Dermis microvascular lymphatic vessel endothelial cell (primary cell): ENCODE measurements around the gene NDP. TPM values are rescaled to one million over a fixed set of nuclear protein-coding genes. Genes with fewer than 3 reads are reported as not detected.
A peak's percentile ranks its signal among the peaks of the same experiment; 100 is the strongest.

Experiments used
- DNase-seq, 2 donors: peaks; one replicate each; pipeline versions ENCODE4 v3.0.0 to v3.0.0-alpha.2; 2010; ENCODE audit warnings: low read depth in 2 of 2
- total RNA-seq: library from RNA; depleted of rRNA; stranded (reverse); fragments of >200 nt; gene quantifications from 2 replicates; pipeline ENCODE4 v1.2.1, GENCODE V29; 2014

The NDP gene, protein sequence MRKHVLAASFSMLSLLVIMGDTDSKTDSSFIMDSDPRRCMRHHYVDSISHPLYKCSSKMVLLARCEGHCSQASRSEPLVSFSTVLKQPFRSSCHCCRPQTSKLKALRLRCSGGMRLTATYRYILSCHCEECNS
- total RNA-seq, result under 0.01 TPM in 2 replicates

DNA sequence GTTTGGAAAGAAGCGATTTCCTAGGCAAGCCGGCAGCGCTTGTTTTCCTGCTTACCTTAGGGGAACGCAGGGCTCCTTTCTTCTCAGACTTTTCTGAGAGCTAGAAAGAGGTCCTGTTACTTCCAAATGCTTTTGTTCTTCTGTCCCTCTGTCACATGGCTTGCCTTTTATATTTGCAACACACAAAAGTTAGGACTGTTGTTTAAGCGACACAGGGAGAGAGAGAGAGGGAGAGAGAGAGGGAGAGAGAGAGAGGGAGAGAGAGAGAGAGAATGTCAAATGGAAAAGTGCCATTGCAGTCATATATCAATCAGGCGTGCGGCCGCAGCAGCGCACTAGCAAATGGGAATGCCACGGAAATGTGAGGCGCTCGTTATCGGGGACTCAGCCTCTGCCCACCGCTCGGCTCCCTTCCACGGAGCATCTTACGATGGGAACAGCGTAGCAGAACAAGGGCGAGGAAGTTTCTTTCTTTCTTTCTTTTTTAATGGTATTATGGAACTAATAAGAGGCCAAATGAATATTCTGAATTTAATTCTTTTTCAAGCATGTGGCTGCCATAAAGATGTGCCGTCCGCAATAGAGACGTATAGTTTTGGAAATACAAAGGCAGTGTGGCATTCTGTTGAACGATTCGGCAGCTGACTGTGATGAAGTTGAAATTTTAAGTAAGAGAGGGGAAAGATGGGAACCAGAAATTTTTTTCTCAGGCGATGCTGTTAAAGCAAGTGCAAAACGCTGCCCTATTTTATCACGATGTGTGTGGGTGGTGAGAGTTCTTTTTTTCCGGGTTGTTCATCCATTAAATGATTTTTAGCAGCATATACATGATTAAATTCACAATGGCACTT, at the start of gene NDP:
NDP (minus strand) TSS at position 142 of the 851 bp plus-strand sequence. CDS start 14,745 bp downstream, outside the sequence.
- peak in 1 of 2 donors; percentile 23 for DNase-seq

DNA sequence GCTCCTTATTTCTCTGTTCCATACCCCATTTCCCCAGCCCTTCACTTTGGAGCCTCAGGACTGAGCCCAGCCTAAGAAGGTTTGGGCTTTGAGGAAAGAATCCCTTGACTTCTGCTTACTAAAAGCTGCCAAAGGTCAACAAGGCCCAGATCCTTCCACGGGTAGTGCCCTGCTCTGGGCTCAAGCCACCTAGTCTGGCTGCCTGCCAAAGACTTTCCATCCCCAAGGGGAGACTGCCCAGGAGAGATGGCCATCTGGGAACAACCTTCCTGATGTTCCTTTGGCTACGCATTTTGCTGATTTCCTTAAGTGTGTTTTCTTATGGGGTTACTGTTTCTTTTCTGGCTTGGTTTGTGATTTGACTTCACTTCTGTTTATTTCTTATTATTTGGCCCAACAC, 49.8 kb upstream of the NDP start:
- no peak for DNase-seq

DNA sequence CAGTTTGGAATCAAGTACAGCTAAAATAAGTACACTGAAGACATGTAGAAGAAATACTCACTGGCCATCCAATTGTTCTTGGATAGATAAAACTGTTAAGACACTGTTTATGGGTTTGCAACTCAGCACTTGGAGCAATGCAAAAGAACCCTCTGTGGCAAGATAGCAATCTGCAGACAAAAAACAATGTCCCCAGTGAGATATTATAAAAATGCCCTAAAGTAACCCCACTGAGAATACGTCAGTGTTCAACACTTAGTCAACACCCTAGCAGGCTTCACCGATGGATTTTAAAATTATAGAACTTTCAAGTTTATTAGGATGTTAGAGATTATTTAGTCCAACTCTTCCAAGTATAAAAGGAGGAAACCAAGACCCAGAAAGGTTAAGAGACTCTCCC, 47.5 kb upstream of the NDP start:
- DNase-seq, result no peak

DNA sequence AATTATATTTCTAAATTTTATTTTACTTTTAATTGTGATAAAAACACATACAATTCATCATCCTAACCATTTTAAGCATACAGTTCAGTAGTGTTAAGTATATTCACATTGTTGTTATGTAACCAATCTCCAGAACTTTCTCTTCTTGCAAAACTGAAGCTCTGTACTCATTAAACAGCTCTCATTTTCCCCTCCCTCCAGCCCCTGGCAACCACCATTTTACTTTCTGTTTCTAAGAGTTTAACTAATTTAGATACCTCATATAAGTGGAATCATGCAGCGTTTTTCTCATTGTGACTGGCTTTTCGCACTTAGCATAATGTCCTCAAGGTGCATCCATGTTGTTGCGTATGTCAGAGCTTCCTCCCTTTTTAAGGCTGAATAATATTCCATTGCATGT, 46.7 kb upstream of the NDP start:
- DNase-seq, result no peak

DNA sequence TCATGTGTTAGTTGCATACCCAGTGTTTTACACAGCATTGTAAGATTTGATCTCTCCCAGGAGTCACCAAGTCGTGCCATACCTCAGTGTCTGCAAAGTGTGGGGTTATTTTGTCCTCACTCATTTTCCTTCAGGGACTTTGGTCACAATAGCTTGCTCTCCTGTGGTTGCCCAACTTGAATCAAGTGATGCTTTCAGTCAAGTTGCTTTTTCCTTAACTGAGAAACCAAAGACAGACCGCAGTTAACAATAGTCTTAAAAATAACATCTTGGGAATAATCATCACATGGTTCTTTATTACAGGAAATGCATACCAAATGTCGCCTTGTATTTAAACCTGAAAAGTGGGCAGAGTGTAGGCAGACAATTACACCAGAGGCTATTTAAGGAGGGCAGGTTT, 44.5 kb upstream of the NDP start:
- DNase-seq, result no peak

DNA sequence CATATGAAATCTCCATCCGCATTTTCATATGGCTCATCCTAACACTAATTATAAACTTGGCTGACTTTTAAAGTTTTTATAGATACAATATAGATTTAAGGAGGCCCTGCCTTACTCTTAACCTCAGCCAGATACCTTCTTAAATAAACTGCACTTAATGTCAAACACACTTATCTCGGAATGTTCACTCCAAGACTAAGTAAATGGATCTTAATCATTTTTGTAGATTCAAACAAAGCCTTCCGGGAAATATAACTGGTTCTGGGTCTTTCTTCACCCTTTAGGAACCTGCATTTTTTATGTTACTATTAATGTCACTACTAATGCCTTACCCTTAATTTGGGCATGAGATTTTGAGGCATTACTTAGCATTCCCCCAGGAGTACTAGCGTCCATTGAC, 43.7 kb upstream of the NDP start:
- DNase-seq, result no peak

DNA sequence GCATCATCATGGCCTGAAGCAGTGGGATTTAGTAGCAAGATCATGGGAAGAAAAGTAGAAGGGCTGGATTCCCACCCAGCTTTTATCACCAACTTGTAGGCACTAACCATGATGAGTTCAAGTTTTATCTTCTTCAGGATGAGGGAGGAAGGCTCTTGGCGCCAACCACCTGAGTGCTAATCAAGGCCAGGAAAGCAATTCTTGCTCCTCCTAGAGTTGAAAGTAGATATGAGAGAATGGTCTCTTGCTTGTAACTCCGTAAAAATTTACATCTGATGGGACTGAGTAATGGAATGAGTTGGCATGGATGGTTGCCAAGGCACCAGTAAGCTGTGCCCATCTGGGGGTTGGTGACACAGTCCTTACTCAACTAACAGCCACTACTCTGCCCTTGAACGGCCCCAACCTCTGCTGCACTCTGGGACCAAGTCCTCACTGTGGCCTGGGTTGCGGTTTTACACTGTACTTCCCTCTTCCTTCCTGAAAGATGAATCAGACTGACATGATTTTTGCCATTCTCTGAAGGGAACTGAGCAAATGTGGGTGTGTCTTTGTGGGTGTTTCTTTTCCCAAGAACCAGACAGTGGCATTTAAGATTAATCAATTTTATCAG, 39.4 kb upstream of the NDP start:
- DNase-seq, result peak in 1 of 2 donors; percentile 68

DNA sequence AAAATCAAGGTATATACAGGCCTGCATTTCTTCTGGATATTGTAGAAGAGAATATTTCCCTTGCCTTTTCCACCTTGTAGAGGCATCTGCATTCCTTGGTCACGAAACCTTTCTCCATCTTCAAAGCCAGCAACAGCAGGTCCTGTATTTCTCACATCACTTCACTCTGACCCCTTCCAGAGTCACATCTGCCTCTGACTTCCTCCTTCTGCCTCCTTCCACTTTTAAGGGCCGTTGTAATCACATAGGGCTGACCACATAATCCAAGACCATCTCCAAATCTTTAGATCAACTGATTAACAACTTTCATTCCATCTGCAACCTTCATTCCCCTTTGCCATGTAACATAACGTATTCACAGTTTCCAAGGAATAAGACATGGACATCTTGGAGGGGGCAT, 38.3 kb upstream of the NDP start:
- DNase-seq, result no peak

DNA sequence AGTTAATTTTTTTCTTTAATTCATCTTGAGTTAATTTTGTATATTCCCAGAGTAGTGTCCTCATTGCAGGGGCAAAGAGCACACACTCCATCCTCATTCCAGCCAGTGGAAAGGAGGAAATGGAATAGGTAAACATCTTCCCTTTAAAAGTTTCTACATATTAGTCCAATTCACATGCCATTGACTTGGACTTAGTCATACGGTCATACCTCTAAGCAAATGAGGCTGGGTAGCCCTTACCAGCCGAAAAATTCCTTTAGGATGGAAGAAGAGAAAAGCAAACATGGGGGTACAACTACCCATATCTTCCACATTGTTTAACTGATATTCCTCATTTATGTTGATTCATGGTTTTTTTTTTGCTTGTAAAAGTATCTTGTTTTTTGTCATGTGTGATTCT, 37.4 kb upstream of the NDP start:
- DNase-seq, result no peak

DNA sequence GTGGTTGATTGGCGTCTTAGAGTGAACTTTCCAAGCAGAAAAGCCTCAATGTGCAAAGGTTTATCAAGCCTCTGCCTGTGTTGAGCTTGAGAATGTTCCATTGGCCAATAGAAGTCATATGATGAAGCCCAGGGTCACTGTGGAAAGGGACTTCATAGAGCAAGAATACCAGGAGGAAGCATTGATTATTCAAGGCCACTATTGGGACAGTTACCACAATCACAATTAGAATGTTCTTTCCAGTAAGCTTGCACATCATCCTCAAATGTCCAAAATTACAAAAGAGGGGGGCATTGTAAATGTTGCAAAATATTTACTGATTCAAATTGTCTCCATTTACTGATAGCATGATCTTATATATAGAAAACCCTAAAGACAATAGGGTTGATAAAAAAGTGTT, 32.9 kb upstream of the NDP start:
- DNase-seq, result no peak

DNA sequence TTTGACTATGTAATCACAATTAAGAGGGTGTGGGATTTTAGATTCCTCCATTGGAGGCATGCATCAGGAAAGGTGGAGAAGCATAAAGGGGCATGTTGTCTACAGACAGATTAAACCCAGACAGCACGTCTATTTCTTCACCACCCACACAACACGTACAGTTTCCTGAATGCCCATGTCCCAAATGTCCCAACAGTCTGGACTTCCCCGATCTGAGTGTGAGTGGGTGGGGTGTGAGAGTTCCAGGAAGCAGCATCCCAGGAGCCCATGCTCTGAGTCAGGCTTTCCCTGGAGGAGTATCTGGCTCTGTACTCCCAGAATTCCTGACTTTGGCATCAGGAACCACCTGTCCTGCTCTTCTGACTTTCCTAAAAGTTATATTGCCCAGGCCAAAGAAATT, 30.8 kb upstream of the NDP start:
- DNase-seq, result peak in 1 of 2 donors; percentile 13

DNA sequence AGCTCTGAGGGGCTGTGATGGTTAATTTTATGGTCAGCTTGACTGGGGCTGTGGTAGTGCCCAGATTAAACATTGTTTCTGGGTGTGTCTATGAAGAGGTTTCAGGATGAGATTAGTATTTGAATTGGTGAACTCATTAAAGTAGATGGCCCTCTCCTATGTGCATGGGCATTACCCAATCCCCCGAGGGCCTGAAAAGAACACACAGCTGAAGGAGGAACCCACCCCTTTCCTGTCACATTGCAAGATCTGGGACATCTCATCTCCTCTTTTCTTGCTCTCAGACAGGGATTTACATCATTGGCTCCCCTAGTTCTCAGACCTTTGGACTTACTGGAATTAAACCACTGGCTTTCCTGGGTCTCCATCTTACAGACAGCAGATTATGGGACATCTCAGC, 29.4 kb upstream of the NDP start:
- no peak for DNase-seq

DNA sequence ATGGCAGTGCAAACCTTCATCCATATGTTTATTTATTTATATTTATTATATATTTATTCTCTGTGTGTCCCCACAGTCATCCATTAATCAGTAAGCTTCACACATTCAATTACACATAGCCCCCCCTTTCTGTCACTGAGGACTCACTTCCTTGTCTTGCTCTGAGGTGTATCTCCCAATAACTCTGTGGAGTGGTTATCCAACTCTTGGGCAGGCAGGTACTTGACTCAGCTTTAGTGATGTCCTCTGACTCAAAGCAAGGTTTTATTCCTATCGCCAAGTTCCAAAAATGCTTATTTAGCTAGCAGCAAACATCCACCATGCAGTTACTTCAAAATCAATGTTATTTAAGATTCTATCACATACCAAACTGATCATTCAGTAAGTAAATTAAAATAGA, 25.2 kb upstream of the NDP start:
- DNase-seq, result no peak

DNA sequence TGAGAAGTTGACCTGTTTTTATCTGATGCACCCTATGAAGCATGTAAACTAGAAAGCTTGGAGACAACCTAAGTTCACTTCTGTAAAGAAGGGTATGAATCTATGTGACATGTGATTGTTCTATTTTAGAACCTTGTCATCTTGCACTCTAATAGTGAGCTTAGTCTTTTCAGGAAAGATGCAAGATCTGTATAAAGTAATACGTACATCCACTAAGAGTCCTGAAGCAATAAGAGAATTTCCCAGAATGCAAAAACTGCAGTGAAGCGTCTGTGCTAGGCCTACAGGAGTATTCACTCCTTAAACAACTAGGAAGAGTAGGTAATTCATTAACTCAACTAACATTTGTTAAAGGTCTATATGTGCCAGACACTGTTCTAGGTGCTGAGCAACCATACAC, 23.3 kb upstream of the NDP start:
- DNase-seq, result no peak

DNA sequence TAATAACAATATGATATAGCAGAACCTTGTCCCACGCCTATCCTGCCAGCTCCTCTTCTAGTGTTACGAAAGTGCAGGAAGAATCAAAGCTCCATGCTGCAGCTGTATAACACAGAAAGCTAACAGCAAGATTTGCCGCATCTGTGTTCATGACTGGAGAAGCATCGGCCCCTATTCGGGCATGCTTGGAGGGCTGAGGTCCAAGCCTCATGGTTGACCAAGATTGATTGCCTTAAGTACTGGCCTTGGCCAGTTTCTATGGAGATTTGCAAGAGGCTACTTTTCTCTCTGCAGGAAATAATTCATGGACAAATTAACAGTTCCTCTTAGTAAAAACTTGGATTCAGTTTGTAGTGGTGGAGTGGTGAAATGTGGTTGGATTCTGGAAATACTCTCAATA, 12.9 kb upstream of the NDP start:
- DNase-seq, result no peak

DNA sequence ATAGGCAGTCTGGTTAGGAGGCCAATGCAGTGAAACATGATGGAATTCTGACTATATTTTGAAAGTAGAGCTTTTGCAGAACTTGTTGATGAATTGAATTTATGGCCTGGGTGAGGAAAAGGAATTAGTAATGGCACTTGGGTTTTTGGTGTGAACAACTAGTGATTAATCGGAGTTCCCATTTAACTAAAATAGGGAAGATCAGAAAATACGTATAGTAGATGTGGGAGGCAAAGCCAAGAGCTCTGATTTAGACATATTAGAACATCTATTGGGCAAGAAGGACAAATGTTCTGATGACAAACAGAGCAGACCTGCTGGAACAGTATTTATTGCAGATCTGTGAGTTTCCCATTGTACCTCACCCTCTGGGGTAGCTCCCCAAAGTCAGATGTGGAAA, 12.3 kb upstream of the NDP start:
- DNase-seq, result no peak

DNA sequence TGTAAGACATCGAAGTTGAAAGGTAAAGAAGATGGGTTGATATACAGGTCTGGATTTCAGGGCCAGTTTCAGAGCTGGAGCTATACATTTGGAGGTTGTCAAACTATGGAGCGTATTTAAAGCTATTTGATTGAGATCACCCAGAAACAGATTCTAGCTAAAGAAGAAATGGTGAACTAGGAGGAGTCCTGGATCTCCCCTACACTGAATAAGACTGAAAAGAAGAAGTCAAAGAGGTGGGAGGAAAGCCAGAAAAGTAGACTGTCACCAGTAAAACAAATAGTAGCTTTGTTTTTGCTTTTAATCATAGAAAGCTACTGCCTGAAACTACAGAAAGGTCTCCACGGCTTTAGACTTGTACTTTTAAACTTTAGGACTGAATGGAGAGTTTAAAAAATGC, 5.0 kb upstream of the NDP start:
- no peak for DNase-seq

DNA sequence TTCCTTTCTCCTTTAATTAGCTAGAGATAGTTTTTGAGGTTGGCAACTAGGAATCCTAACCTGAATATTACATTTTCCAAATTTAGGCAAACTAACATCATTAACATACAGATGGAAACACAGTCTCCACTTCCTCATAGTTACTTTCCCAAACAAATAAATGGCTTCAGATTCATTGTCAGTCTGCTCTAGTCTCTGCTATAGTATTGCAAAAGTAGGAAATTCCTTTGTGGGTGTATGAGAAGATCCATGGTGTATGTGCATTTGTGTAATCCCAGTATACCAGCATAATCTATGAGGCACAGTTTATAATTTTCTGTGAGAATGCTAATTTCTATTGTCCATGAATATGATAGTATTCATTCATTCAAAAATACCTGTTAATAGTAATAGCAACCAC, 3.0 kb upstream of the NDP start:
- DNase-seq, result no peak

DNA sequence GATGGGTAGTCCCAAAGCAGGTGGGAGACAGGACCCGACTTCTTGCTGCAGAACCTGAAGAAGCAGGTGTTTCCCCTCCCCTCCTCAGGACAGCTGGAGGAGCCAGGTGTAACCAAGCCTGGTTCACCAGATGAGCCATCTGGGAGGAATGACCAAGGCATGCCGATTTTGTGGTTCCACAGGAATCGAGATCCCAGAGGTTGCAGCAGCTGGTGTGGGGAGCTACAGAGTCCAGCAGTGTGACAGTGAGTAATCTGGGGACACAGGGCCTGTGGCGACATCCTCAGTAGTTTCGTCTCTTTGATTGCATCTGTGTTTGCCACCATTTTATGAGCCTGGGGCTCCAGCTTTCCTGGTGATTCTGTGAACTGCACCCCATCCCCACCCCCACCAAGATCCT, 2.6 kb upstream of the NDP start:
- DNase-seq, result no peak

DNA sequence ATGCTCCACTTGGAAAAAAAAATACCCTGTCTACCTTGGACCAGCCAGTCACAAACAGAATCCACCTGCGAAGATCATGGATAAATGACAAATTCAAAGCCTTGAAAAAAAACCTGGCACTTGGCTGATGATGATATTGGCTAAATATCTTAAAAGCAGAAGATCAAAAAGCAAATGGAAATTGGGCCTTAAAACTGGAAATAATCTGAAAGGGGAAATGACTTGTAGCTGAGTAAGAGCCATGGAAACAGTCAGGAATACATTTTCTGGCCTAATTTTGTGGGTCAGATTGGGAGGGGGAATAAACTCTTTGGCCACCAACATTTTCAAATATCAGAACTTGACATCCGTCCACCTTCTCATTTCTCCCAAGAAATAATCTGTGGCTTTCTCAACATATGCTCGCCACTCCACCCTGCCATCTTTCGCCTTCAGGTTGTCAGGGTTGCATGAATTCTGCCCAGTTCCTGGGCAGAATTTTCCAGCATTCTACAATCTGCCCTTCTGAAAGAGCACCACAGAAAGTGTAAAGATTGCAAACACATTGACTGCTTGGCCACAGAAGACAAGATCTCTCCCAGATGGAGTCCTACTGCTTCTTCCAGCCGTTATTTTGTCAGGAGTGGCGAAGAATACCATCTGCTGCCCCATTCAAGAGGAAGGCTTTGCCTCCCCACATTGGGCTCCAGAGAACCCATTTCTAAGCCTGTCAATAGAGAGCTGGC, 1.7 kb upstream of the NDP start:
- DNase-seq, result no peak

DNA sequence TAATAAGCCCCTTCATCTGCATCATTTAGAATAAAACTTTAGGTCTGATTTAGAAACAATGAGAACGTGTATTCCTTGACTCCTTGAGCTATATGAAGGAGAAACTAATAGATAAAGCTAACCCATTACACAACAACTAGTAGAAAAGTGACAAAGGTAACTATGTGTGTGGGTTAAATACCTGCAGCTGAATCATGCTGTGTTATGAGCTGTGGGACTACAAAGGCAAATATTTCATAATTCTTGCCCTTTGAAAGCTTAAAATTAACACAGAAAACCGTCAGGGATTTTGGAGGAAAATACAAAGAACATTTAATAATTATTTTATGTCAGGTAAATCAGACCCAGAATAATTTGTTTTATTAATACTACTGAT, 898 bp upstream of the NDP start:
- DNase-seq, result no peak
